GM12878 (cell line): Measurements from ENCODE around the gene CCDC170. TPM values are rescaled to one million over a fixed set of nuclear protein-coding genes. Genes with fewer than 3 reads are reported as not detected.

Source experiments
- ATAC-seq: fragments of 200-7000 bp; cut with Tn5 transposase; 3 replicates; pipeline ENCODE4 v1.9.1; 2020; ENCODE audit warnings: mild to moderate bottlenecking, moderate library complexity
- BruUV-seq: library from RNA; stranded (reverse); fragments of 400-500 nt; replicated peaks from 2 replicates; lab custom pipeline; 2021; lab: Mats Ljungman, UMichigan
- CTCF ChIA-PET: fragments of 300-600 bp; sonication (Branson Sonifier 250); formaldehyde crosslinking; extraction: SDS; loops from one replicate; lab custom pipeline; 2021; ENCODE audit warnings: inconsistent platforms; lab: Yijun Ruan, JAX
- POLR2A ChIA-PET: fragments of 350-600 bp; formaldehyde crosslinking; extraction: SDS; loops from one replicate; lab custom pipeline; 2021; ENCODE audit warnings: inconsistent platforms; lab: Charles Lee
- RAD21 ChIA-PET: fragments of 300-600 bp; sonication (Branson Sonifier 250); formaldehyde crosslinking; loops from one replicate; lab custom pipeline; 2023; ENCODE audit warnings: antibody characterized with exemption; ENCODE audit not compliant: unreplicated experiment; lab: Charles Lee
- SMC1A ChIA-PET: fragments of 300-600 bp; sonication (Branson Sonifier 250); formaldehyde crosslinking; loops from one replicate; lab custom pipeline; 2023; ENCODE audit not compliant: unreplicated experiment, uncharacterized antibody; lab: Charles Lee
- DNase-seq: peaks from one replicate; pipeline ENCODE4 v3.0.0-alpha.2; 2011; ENCODE audit warnings: low read depth, low spot score
- FAIRE-seq: peaks from 3 replicates; lab custom pipeline; 2011; peaks lifted over from hg19 to GRCh38; lab: Jason Lieb, UNC
- H2AFZ ChIP-seq: 2 replicates; pipeline ENCODE4 v1.6.0; 2011; ENCODE audit warnings: low read depth, low read length, control low read depth; ENCODE audit not compliant: control insufficient read depth
- H3K27ac ChIP-seq: 2 replicates; pipeline ENCODE4 v1.5.1; 2011; ENCODE audit warnings: control low read depth; ENCODE audit not compliant: control insufficient read depth, insufficient read depth
- H3K27me3 ChIP-seq, 2 experiments: replicated peaks in 1 of 2; 2 replicates each; pipeline versions ENCODE4 v1.6.0 to v1.6.1; 2011; ENCODE audit warnings: low read length in 1 of 2; ENCODE audit not compliant: control insufficient read depth in 2 of 2, insufficient read depth in 2 of 2
- H3K36me3 ChIP-seq, 2 experiments: 2 replicates each; pipeline ENCODE4 v1.5.1; 2011; ENCODE audit warnings: low read length in 1 of 2; ENCODE audit not compliant: control insufficient read depth in 2 of 2, insufficient read depth in 2 of 2
- H3K4me1 ChIP-seq: 2 replicates; pipeline ENCODE4 v1.6.1; 2011; ENCODE audit warnings: mild to moderate bottlenecking, low read length, moderate library complexity, mixed read lengths; ENCODE audit not compliant: control insufficient read depth, insufficient read depth
- H3K4me2 ChIP-seq: 2 replicates; pipeline ENCODE4 v1.6.0; 2011; ENCODE audit warnings: control low read depth; ENCODE audit not compliant: control insufficient read depth, insufficient read depth
- H3K4me3 ChIP-seq: fragments of 200-600 bp; sonication (generic); 2 replicates; pipeline ENCODE4 v1.5.1; 2016
- H3K79me2 ChIP-seq: 2 replicates; pipeline ENCODE4 v1.6.0; 2011; ENCODE audit warnings: low read length; ENCODE audit not compliant: control insufficient read depth, insufficient read depth
- H3K9ac ChIP-seq: 2 replicates; pipeline ENCODE4 v1.8.0; 2011; ENCODE audit warnings: low read length, control low read depth, mixed read lengths; ENCODE audit not compliant: control insufficient read depth, insufficient read depth
- H3K9me3 ChIP-seq: replicated peaks from 3 replicates; pipeline ENCODE4 v1.5.1; 2011; ENCODE audit warnings: mild to moderate bottlenecking, low read length; ENCODE audit not compliant: control insufficient read depth, insufficient read depth
- H4K20me1 ChIP-seq: 2 replicates; pipeline ENCODE4 v1.6.0; 2011; ENCODE audit not compliant: control insufficient read depth, insufficient read depth
- FOXK2 ChIP-seq: fragments of 450-650 bp; IDR thresholded peaks from 2 replicates; pipeline ENCODE4 v1.6.1; 2017; ENCODE audit warnings: mild to moderate bottlenecking, moderate library complexity
- IKZF1 ChIP-seq: fragments of 450-650 bp; conservative IDR thresholded peaks from 2 replicates; pipeline ENCODE4 v1.6.1; 2017; ENCODE audit warnings: antibody characterized with exemption, mild to moderate bottlenecking
- MEF2A ChIP-seq: IDR thresholded peaks from 2 replicates; pipeline ENCODE4 v1.6.1; 2011; ENCODE audit warnings: low read depth, mild to moderate bottlenecking, low read length, moderate library complexity; ENCODE audit not compliant: insufficient read depth
- RCOR1 ChIP-seq: conservative IDR thresholded peaks from 2 replicates; pipeline ENCODE4 v1.6.1; 2012; ENCODE audit warnings: low read depth, low read length, improper control_type of control experiment
- TCF12 ChIP-seq: IDR thresholded peaks from 2 replicates; pipeline ENCODE4 v1.6.1; 2011; ENCODE audit warnings: low read depth, mild to moderate bottlenecking, low read length
- WGBS: methylation state at CpG from one replicate; pipeline ENCODE4 v1.1.6; 2016; ENCODE audit warnings: low lambda C conversion rate; ENCODE audit not compliant: insufficient replicate concordance, insufficient coverage; ENCODE audit errors: missing lambda C conversion rate; 5-methylcytosine and 5-hydroxymethylcytosine counted together
- in situ Hi-C: fragments of 300-500 bp; cut with MboI; formaldehyde crosslinking; loops from 9 replicates; pipeline ENCODE4 v1.14.3; 2018; ENCODE audit warnings: mixed read lengths
- intact Hi-C: fragments of 100-400 bp; cut with micrococcal nuclease; formaldehyde crosslinking; loops from one replicate; pipeline ENCODE4 v1.14.2; 2022; ENCODE audit not compliant: unreplicated experiment
- polyA plus RNA-seq, 11 experiments: library from polyadenylated mRNA; depleted of rRNA in 4 of 11; unstranded in 6 of 11; stranded (reverse) in 5 of 11; fragments of >200 nt; fragmentation: Nextera tagmentation in 4 of 11; fragmentation: Illumina TruSeq in 1 of 11; extraction: Ambion mirVana in 4 of 11; extraction: Trizol in 1 of 11; gene quantifications; 1 replicate in 1 of 11; 2 replicates in 10 of 11; pipeline versions ENCODE4 v1.2.1 to v1.2.3, GENCODE V29; 2011 to 2016; ENCODE audit warnings: inconsistent platforms in 2 of 11, missing spikeins in 2 of 11, low read depth in 1 of 11
- total RNA-seq, 4 experiments: library from RNA; depleted of rRNA in 3 of 4; stranded (reverse); fragments of >200 nt in 3 of 4; fragmentation: Illumina TruSeq in 1 of 4; extraction: Trizol in 1 of 4; gene quantifications; 2 replicates each; pipeline versions ENCODE4 v1.2.1 to v1.2.3, GENCODE V29; 2013 to 2021
- TF ChIP-seq, protein P1 (sequence below): IDR thresholded peaks from 2 replicates; pipeline ENCODE4 v1.6.1; 2012; ENCODE audit warnings: mild to moderate bottlenecking, low read depth, low read length
- TF ChIP-seq, protein P2 (sequence below): fragments of 450-650 bp; IDR thresholded peaks from 2 replicates; pipeline ENCODE4 v1.6.1; 2014; ENCODE audit warnings: mild to moderate bottlenecking

Gene CCDC170
- total and polyA plus RNA-seq, 10 of the 15 experiments (the other 5 are each of a cell fraction or from before 2014, with no cell fraction given) = not detected

DNA sequence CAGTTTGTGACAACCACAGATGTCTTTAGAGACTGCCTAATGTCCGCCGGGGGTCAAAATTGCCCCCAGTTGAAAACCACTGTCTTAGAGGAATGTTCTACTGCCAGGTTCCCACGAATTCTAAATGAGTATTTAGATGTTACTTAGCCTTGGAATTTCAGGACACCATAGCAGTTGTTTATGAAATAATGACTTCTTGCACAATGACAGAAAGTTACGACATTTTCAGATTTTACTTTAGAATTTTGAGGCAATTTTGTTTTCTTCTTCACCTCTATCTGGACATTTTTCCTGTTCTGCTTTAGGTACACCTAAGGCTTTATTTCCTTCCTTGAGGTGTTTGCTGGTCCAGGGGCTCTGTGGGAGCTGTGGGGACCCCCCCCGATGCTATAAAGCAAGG lies 83.4 kb downstream of the CCDC170 start:
- no peak for DNase-seq
- no peak overlapping the region for H3K4me2 ChIP-seq
- ChIA-PET SMC1A (interaction anchor here (0.6 kb wide), 1 partner anchor 272 kb away, joined by 3 read pairs; no protein-coding TSS in a partner anchor), CTCF (no interaction called here), POLR2A (no interaction called here), RAD21 (no interaction called here)
- no peaks in the 10 kb centered on the region for H3K27me3 ChIP-seq
- H4K20me1 ChIP-seq = no peaks in the 10 kb centered on the region
- TF ChIP-seq IKZF1 (no peak), MEF2A (no peak), RCOR1 (no peak), TCF12 (no peak), FOXK2 (no peak)
- TF ChIP-seq, protein P1, sequence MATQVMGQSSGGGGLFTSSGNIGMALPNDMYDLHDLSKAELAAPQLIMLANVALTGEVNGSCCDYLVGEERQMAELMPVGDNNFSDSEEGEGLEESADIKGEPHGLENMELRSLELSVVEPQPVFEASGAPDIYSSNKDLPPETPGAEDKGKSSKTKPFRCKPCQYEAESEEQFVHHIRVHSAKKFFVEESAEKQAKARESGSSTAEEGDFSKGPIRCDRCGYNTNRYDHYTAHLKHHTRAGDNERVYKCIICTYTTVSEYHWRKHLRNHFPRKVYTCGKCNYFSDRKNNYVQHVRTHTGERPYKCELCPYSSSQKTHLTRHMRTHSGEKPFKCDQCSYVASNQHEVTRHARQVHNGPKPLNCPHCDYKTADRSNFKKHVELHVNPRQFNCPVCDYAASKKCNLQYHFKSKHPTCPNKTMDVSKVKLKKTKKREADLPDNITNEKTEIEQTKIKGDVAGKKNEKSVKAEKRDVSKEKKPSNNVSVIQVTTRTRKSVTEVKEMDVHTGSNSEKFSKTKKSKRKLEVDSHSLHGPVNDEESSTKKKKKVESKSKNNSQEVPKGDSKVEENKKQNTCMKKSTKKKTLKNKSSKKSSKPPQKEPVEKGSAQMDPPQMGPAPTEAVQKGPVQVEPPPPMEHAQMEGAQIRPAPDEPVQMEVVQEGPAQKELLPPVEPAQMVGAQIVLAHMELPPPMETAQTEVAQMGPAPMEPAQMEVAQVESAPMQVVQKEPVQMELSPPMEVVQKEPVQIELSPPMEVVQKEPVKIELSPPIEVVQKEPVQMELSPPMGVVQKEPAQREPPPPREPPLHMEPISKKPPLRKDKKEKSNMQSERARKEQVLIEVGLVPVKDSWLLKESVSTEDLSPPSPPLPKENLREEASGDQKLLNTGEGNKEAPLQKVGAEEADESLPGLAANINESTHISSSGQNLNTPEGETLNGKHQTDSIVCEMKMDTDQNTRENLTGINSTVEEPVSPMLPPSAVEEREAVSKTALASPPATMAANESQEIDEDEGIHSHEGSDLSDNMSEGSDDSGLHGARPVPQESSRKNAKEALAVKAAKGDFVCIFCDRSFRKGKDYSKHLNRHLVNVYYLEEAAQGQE = no peak
- TF ChIP-seq, protein P2, sequence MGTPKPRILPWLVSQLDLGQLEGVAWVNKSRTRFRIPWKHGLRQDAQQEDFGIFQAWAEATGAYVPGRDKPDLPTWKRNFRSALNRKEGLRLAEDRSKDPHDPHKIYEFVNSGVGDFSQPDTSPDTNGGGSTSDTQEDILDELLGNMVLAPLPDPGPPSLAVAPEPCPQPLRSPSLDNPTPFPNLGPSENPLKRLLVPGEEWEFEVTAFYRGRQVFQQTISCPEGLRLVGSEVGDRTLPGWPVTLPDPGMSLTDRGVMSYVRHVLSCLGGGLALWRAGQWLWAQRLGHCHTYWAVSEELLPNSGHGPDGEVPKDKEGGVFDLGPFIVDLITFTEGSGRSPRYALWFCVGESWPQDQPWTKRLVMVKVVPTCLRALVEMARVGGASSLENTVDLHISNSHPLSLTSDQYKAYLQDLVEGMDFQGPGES = no peak
- H3K9ac ChIP-seq = no peak overlapping the region
- intact Hi-C loops = no loop called here
- H3K9me3 ChIP-seq = no peaks in the 10 kb centered on the region
- H3K36me3 ChIP-seq = no peaks in the 10 kb centered on the region
- no peaks in the 10 kb centered on the region for H3K4me1 ChIP-seq
- no peak overlapping the region for H2AFZ ChIP-seq
- no peak for ATAC-seq
- in situ Hi-C loops = no loop called here
- WGBS = 28% methylated on average over 5 of the region's 5 CpGs
- no TSS peak for BruUV-seq
- no peaks in the 10 kb centered on the region for H3K79me2 ChIP-seq
- FAIRE-seq = no peak
- H3K27ac ChIP-seq = no peak overlapping the region
- H3K4me3 ChIP-seq = no peak overlapping the region
